ENCODE measurements around the gene SLC25A13.

Gene SLC25A13

GRCh38 chr7:96238976-96239766 lies 82.7 kb downstream of the SLC25A13 start:
- FAIRE-seq: no peak

GRCh38 chr7:96238474-96238873 lies 83.4 kb downstream of the SLC25A13 start:
- FAIRE-seq: no peak

- no peak for FAIRE-seq
Measured at GRCh38 chr7:96237040-96237439, 84.9 kb downstream of the SLC25A13 start.

- no peak for FAIRE-seq
Measured at GRCh38 chr7:96236198-96237039, 85.5 kb downstream of the SLC25A13 start.

GRCh38 chr7:96235281-96235680 lies 86.6 kb downstream of the SLC25A13 start:
- FAIRE-seq: no peak

- FAIRE-seq: no peak
Measured at GRCh38 chr7:96233528-96234154, 88.3 kb downstream of the SLC25A13 start.

DNA sequence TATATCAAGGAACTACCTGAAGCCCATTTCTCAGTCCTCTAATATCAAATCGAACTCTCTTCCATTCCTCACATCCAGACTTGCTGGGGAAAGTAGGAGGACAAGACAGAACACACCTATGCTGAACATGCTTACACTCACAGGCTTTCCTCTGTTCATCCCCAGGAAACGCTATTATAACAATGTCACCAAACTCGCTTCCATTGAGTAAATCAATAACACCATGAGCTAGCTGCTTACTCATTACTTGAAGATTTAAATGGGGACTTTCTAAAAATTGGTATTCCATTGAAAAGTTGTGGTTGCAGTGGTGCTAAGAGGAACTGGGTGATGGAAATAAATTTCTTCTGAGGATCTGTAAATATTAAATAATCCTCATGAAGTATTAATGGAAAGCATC lies 88.8 kb downstream of the SLC25A13 start:
- FAIRE-seq: no peak

- no peak for FAIRE-seq
Measured at GRCh38 chr7:96228760-96229159, 93.1 kb downstream of the SLC25A13 start.

DNA sequence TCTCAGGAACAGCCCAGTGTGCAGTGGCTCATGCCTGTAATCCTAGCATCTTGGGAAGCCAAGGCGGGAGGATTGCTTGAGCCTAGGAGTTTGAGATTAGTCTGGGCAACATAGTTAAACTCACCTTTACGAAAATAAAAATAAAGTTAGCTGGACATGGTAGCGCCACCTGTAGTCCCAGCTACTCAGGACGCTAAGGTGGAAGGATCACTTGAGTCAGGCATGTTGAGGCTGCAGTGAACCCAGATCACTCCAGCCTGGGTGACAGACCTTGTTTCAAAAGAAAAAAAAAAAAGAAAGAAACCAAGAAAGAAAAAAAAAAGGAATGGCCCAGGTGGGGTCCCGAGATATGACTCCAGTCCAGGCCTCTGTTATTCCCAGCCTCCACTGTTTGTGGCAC lies 96.6 kb downstream of the SLC25A13 start:
- no peak for FAIRE-seq

DNA sequence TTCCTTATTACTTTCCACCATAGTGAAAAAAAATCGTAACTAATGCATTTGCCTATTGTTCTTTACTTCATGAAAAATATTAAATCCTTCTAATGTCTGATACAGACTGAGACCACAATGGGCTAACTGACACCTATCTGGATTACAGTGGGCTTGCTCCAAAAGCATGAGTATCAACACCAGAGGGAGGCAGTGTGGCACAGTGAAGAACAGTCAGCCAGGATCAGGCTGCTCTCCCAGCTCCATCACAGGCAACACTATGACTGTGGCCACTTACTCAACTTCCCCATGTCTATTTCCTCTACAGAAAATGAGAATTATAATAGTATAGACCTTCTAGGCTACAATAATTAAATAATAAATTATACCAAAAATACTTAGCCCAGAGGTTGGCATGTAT lies 97.2 kb downstream of the SLC25A13 start:
- FAIRE-seq: no peak

- no peak for FAIRE-seq
Measured at GRCh38 chr7:96224073-96224472, 97.8 kb downstream of the SLC25A13 start.

DNA sequence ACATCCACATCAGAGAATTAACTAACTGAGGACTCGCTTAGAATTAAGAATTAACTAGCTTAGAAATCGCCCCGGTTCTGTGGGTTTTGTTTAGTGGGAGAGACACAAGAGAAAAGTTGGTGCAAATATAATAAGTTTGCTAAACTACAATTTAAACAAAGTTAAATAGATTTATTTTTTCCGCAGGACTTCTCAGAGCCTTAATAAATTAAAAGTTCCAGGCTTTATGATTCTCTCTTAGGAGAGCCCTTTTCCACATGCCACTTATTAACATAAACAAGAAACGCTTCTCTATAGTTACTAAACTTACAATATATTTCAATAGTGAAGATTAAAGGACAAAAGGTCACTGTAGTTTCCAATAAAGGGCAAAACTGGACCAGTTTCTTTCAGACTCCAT lies 100.0 kb downstream of the SLC25A13 start:
- FAIRE-seq: no peak

GRCh38 chr7:96219378-96220130 lies 102.3 kb downstream of the SLC25A13 start:
- no peak for FAIRE-seq

- FAIRE-seq: no peak
Measured at GRCh38 chr7:96218664-96219243, 103.1 kb downstream of the SLC25A13 start.

DNA sequence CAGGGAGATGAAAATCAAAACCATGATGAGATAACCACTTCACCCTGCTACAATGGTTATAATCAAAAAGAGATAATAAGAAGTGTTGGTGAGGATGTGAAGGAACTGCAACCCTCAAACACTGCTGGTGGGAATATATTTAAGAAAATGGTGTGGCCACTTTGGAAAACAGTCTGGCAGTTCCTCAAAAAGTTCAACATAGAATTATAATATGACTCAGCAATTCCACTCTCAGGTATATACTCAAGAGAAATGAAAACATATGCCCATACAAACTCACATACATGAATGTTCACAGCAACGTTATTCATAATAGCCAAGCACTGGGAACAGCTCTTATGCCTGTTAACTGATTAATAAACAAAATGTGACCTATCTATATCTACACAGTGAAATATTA lies 104.8 kb downstream of the SLC25A13 start:
- FAIRE-seq: no peak

- no peak for FAIRE-seq
Measured at GRCh38 chr7:96216373-96216772, 105.5 kb downstream of the SLC25A13 start.

- no peak for FAIRE-seq
Measured at GRCh38 chr7:96212474-96212873, 109.4 kb downstream of the SLC25A13 start.

DNA sequence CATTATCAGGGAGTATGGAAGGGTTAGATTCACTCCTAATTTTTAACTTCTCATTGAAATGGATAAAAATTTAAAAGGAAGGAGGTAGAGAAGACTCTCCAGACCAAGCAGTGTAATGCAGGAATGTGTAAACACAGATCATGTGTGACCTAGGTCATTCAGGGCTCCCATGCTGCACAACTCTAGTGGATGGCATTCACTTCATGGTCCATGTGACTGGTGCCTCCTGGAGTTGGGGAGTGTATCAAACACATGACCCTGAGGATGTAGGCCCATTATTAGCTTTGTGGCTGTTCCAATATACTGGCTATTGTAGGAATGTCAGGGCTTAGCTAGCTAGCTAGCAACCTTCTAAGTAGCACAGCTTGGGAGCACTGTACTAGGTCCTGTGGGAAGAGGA lies 109.9 kb downstream of the SLC25A13 start:
- FAIRE-seq: no peak

DNA sequence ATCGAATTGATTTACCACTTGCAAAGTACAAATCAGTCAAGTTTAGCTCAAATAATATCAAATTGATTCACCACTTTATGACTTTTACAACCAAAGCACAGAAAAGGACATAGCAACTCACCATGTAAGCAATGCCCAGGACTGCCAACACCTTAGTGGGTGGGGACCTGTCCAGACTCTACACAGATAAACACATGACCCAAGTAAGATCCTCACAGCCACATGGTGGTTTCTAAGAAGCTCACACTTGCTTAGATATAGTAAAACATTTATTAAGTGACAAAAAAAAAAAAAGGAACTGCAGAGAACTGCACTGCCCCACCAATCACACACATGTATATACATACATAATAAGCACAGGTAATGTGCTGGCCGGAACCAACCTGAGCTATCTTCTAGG lies 116.2 kb downstream of the SLC25A13 start:
- FAIRE-seq: no peak

- FAIRE-seq: no peak
Measured at GRCh38 chr7:96204601-96205000, 117.3 kb downstream of the SLC25A13 start.

DNA sequence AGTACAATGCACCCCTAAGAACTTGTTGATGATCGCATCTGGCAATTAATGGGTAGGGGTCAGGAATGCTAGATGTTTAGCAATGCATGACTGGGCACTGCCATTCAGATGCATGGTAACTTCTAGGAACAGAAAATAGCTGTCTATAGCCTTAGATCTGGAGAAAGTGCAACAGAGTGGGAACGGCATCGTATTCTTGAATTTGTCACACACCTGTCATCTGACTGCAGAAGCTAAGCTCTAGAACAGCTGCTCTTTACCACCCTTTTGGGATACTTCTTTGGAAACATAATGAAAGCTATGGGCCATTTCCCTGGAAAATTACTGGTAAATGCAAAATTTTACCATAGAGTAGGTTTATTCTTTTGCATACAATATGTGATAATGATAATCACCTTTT lies 118.1 kb downstream of the SLC25A13 start:
- FAIRE-seq: no peak

- no peak for FAIRE-seq
Measured at GRCh38 chr7:96202102-96202501, 119.8 kb downstream of the SLC25A13 start.

Measured in colon (tissue), 2 donors.